ENCODE data around the gene ACSS1.
A peak's percentile ranks its signal among the peaks of the same experiment; 100 is the strongest.

The ACSS1 gene

GRCh38 chr20:25064561-25065071 lies 6.7 kb upstream of the ACSS1 start:
- H3K36me3 ChIP-seq (ENCODE audit: control insufficient read depth, insufficient read depth, low read length), result no peaks in the 10 kb centered on the region
- no peaks in the 10 kb centered on the region for H3K9me3 ChIP-seq (ENCODE audit: control insufficient read depth, insufficient read depth, low read length)
- H3K9ac ChIP-seq (ENCODE audit: low read depth, low read length), result no peak overlapping the region
- no peak overlapping the region for H3K4me3 ChIP-seq (ENCODE audit: low read depth, low read length)
- H3K27me3 ChIP-seq (ENCODE audit: control insufficient read depth, insufficient read depth, low read length), result peaks cover 50% of the 10 kb centered on the region
- no peaks in the 10 kb centered on the region for H3K4me1 ChIP-seq (ENCODE audit: control insufficient read depth, insufficient read depth, low read length)

GRCh38 chr20:25063981-25064380 lies 6.0 kb upstream of the ACSS1 start:
- Histone ChIP-seq H3K9ac (ENCODE audit: low read depth, low read length) (no peak overlapping the region), H3K9me3 (ENCODE audit: control insufficient read depth, insufficient read depth, low read length) (no peaks in the 10 kb centered on the region), H3K36me3 (ENCODE audit: control insufficient read depth, insufficient read depth, low read length) (no peaks in the 10 kb centered on the region), H3K4me3 (ENCODE audit: low read depth, low read length) (no peak overlapping the region), H3K27me3 (ENCODE audit: control insufficient read depth, insufficient read depth, low read length) (peaks cover 51% of the 10 kb centered on the region), H3K4me1 (ENCODE audit: control insufficient read depth, insufficient read depth, low read length) (no peaks in the 10 kb centered on the region)

- Histone ChIP-seq H3K9ac (ENCODE audit: low read depth, low read length) (no peak overlapping the region), H3K4me3 (ENCODE audit: low read depth, low read length) (no peak overlapping the region), H3K4me1 (ENCODE audit: control insufficient read depth, insufficient read depth, low read length) (no peaks in the 10 kb centered on the region), H3K27me3 (ENCODE audit: control insufficient read depth, insufficient read depth, low read length) (peaks cover 56% of the 10 kb centered on the region), H3K36me3 (ENCODE audit: control insufficient read depth, insufficient read depth, low read length) (no peaks in the 10 kb centered on the region), H3K9me3 (ENCODE audit: control insufficient read depth, insufficient read depth, low read length) (no peaks in the 10 kb centered on the region)
These were observed 5.6 kb upstream of the ACSS1 start for GRCh38 chr20:25063546-25063945.

GRCh38 chr20:25062841-25063240 lies 4.9 kb upstream of the ACSS1 start:
- H3K4me3 ChIP-seq (ENCODE audit: low read depth, low read length), result no peak overlapping the region
- H3K36me3 ChIP-seq (ENCODE audit: control insufficient read depth, insufficient read depth, low read length), result no peaks in the 10 kb centered on the region
- H3K4me1 ChIP-seq (ENCODE audit: control insufficient read depth, insufficient read depth, low read length), result no peaks in the 10 kb centered on the region
- no peaks in the 10 kb centered on the region for H3K9me3 ChIP-seq (ENCODE audit: control insufficient read depth, insufficient read depth, low read length)
- H3K9ac ChIP-seq (ENCODE audit: low read depth, low read length), result no peak overlapping the region
- peaks cover 59% of the 10 kb centered on the region for H3K27me3 ChIP-seq (ENCODE audit: control insufficient read depth, insufficient read depth, low read length)

- Histone ChIP-seq H3K9ac (ENCODE audit: low read depth, low read length) (no peak overlapping the region), H3K4me1 (ENCODE audit: control insufficient read depth, insufficient read depth, low read length) (no peaks in the 10 kb centered on the region), H3K9me3 (ENCODE audit: control insufficient read depth, insufficient read depth, low read length) (no peaks in the 10 kb centered on the region), H3K27me3 (ENCODE audit: control insufficient read depth, insufficient read depth, low read length) (peaks cover 63% of the 10 kb centered on the region), H3K4me3 (ENCODE audit: low read depth, low read length) (no peak overlapping the region), H3K36me3 (ENCODE audit: control insufficient read depth, insufficient read depth, low read length) (no peaks in the 10 kb centered on the region)
These were observed 4.0 kb upstream of the ACSS1 start for GRCh38 chr20:25061821-25062530.

GRCh38 chr20:25061103-25061799 lies 3.3 kb upstream of the ACSS1 start:
- Histone ChIP-seq H3K9ac (ENCODE audit: low read depth, low read length) (no peak overlapping the region), H3K36me3 (ENCODE audit: control insufficient read depth, insufficient read depth, low read length) (no peaks in the 10 kb centered on the region), H3K4me1 (ENCODE audit: control insufficient read depth, insufficient read depth, low read length) (no peaks in the 10 kb centered on the region), H3K27me3 (ENCODE audit: control insufficient read depth, insufficient read depth, low read length) (peaks cover 70% of the 10 kb centered on the region), H3K9me3 (ENCODE audit: control insufficient read depth, insufficient read depth, low read length) (no peaks in the 10 kb centered on the region), H3K4me3 (ENCODE audit: low read depth, low read length) (no peak overlapping the region)

- Histone ChIP-seq H3K4me3 (ENCODE audit: low read depth, low read length) (no peak overlapping the region), H3K9me3 (ENCODE audit: control insufficient read depth, insufficient read depth, low read length) (no peaks in the 10 kb centered on the region), H3K27me3 (ENCODE audit: control insufficient read depth, insufficient read depth, low read length) (peaks cover 77% of the 10 kb centered on the region), H3K36me3 (ENCODE audit: control insufficient read depth, insufficient read depth, low read length) (no peaks in the 10 kb centered on the region), H3K4me1 (ENCODE audit: control insufficient read depth, insufficient read depth, low read length) (no peaks in the 10 kb centered on the region), H3K9ac (ENCODE audit: low read depth, low read length) (no peak overlapping the region)
These were observed 2.0 kb upstream of the ACSS1 start for GRCh38 chr20:25059866-25060465.

- Histone ChIP-seq H3K9ac (ENCODE audit: low read depth, low read length) (no peak overlapping the region), H3K4me3 (ENCODE audit: low read depth, low read length) (peak overlapping the region; percentile 67), H3K4me1 (ENCODE audit: control insufficient read depth, insufficient read depth, low read length) (no peaks in the 10 kb centered on the region), H3K27me3 (ENCODE audit: control insufficient read depth, insufficient read depth, low read length) (peaks cover 79% of the 10 kb centered on the region), H3K36me3 (ENCODE audit: control insufficient read depth, insufficient read depth, low read length) (no peaks in the 10 kb centered on the region), H3K9me3 (ENCODE audit: control insufficient read depth, insufficient read depth, low read length) (no peaks in the 10 kb centered on the region)
These were observed 1.2 kb upstream of the ACSS1 start for GRCh38 chr20:25058847-25059810.

- Histone ChIP-seq H3K9me3 (ENCODE audit: control insufficient read depth, insufficient read depth, low read length) (no peaks in the 10 kb centered on the region), H3K9ac (ENCODE audit: low read depth, low read length) (peak overlapping the region; percentile 37), H3K4me3 (ENCODE audit: low read depth, low read length) (peak overlapping the region; percentile 67), H3K4me1 (ENCODE audit: control insufficient read depth, insufficient read depth, low read length) (no peaks in the 10 kb centered on the region), H3K36me3 (ENCODE audit: control insufficient read depth, insufficient read depth, low read length) (no peaks in the 10 kb centered on the region), H3K27me3 (ENCODE audit: control insufficient read depth, insufficient read depth, low read length) (peaks cover 70% of the 10 kb centered on the region)
These were observed 497 bp downstream of the ACSS1 start for GRCh38 chr20:25057234-25058050.

GRCh38 chr20:25056690-25057233 lies 1.2 kb downstream of the ACSS1 start:
- Histone ChIP-seq H3K4me1 (ENCODE audit: control insufficient read depth, insufficient read depth, low read length) (no peaks in the 10 kb centered on the region), H3K9ac (ENCODE audit: low read depth, low read length) (no peak overlapping the region), H3K27me3 (ENCODE audit: control insufficient read depth, insufficient read depth, low read length) (peaks cover 63% of the 10 kb centered on the region), H3K4me3 (ENCODE audit: low read depth, low read length) (peak overlapping the region; percentile 67), H3K36me3 (ENCODE audit: control insufficient read depth, insufficient read depth, low read length) (no peaks in the 10 kb centered on the region), H3K9me3 (ENCODE audit: control insufficient read depth, insufficient read depth, low read length) (no peaks in the 10 kb centered on the region)

Measured in iPS-15b (cell line).